H9 (cell line): Measurements from ENCODE around the gene GTF2F2. TPM values are rescaled to one million over a fixed set of nuclear protein-coding genes. Genes with fewer than 3 reads are reported as not detected.

Experiments used
- DNase-seq: peaks from one replicate; pipeline ENCODE4 v3.0.0-alpha.2; 2017
- H2AFZ ChIP-seq: one replicate; pipeline ENCODE4 v1.6.1; 2013; ENCODE audit warnings: mild to moderate bottlenecking, low read length, control low read depth, moderate library complexity
- H2AK5ac ChIP-seq: 2 replicates; pipeline ENCODE4 v1.6.1; 2013; ENCODE audit warnings: low read length, control low read depth, mixed read lengths; ENCODE audit not compliant: insufficient read length
- H2BK120ac ChIP-seq: one replicate; pipeline ENCODE4 v1.6.1; 2013; ENCODE audit warnings: low read depth, mild to moderate bottlenecking, low read length, control low read depth, inconsistent platforms; ENCODE audit not compliant: poor library complexity, severe bottlenecking
- H2BK12ac ChIP-seq: 2 replicates; pipeline ENCODE4 v1.6.1; 2013; ENCODE audit warnings: low read length, control low read depth, mixed read lengths, low read depth; ENCODE audit not compliant: insufficient read length
- H2BK15ac ChIP-seq: 2 replicates; pipeline ENCODE4 v1.6.1; 2013; ENCODE audit warnings: low read depth, low read length, control low read depth
- H2BK20ac ChIP-seq: one replicate; pipeline ENCODE4 v1.6.1; 2013; ENCODE audit warnings: low read depth, mild to moderate bottlenecking, low read length, control low read depth, inconsistent platforms; ENCODE audit not compliant: poor library complexity, severe bottlenecking
- H2BK5ac ChIP-seq: 2 replicates; pipeline ENCODE4 v1.6.1; 2013; ENCODE audit warnings: low read length, control low read depth, mixed read lengths; ENCODE audit not compliant: insufficient read length
- H3K14ac ChIP-seq: 2 replicates; pipeline ENCODE4 v1.6.1; 2013; ENCODE audit warnings: low read length, control low read depth; ENCODE audit not compliant: insufficient read depth
- H3K18ac ChIP-seq: 2 replicates; pipeline ENCODE4 v1.6.1; 2013; ENCODE audit warnings: low read depth, mild to moderate bottlenecking, mixed read lengths, low read length, control low read depth; ENCODE audit not compliant: insufficient read length
- H3K23ac ChIP-seq: 2 replicates; pipeline ENCODE4 v1.6.1; 2013; ENCODE audit warnings: low read length, control low read depth, mixed read lengths, low read depth; ENCODE audit not compliant: insufficient read length
- H3K23me2 ChIP-seq: 2 replicates; pipeline ENCODE4 v1.6.1; 2013; ENCODE audit warnings: low read depth, mild to moderate bottlenecking, mixed read lengths, low read length, control low read depth; ENCODE audit not compliant: insufficient read length, poor library complexity, severe bottlenecking
- H3K27ac ChIP-seq: 2 replicates; pipeline ENCODE4 v1.5.1; 2013; ENCODE audit warnings: low read length, control low read depth, mixed read lengths, low read depth; ENCODE audit not compliant: insufficient read length
- H3K27me3 ChIP-seq: 2 replicates; pipeline ENCODE4 v1.6.1; 2013; ENCODE audit warnings: low read length, control low read depth, inconsistent platforms; ENCODE audit not compliant: insufficient read depth
- H3K4ac ChIP-seq: 2 replicates; pipeline ENCODE4 v1.6.1; 2013; ENCODE audit warnings: low read depth, mild to moderate bottlenecking, control low read depth, inconsistent platforms, low read length, moderate library complexity
- H3K4me1 ChIP-seq: 2 replicates; pipeline ENCODE4 v1.6.1; 2013; ENCODE audit warnings: low read length, control low read depth, inconsistent platforms; ENCODE audit not compliant: insufficient read depth
- H3K4me2 ChIP-seq: 2 replicates; pipeline ENCODE4 v1.6.1; 2013; ENCODE audit warnings: low read length, control low read depth, mixed read lengths; ENCODE audit not compliant: insufficient read length, insufficient read depth
- H3K56ac ChIP-seq: 2 replicates; pipeline ENCODE4 v1.6.1; 2013; ENCODE audit warnings: low read depth, mild to moderate bottlenecking, mixed read lengths, low read length, control low read depth; ENCODE audit not compliant: insufficient read length
- H3K79me1 ChIP-seq: 2 replicates; pipeline ENCODE4 v1.6.1; 2013; ENCODE audit warnings: low read depth, mild to moderate bottlenecking, moderate library complexity, low read length, control low read depth, inconsistent platforms; ENCODE audit not compliant: insufficient read depth, poor library complexity, severe bottlenecking
- H3K79me2 ChIP-seq: 2 replicates; pipeline ENCODE4 v1.6.1; 2013; ENCODE audit warnings: low read length, control low read depth, inconsistent platforms; ENCODE audit not compliant: insufficient read depth
- H3K9ac ChIP-seq: 2 replicates; pipeline ENCODE4 v1.6.1; 2013; ENCODE audit warnings: low read length, control low read depth, mixed read lengths; ENCODE audit not compliant: insufficient read length; ENCODE audit errors: extremely low read depth
- H3K9me3 ChIP-seq: one replicate; pipeline ENCODE4 v1.6.1; 2013; ENCODE audit warnings: low read depth, low read length, inconsistent platforms; ENCODE audit not compliant: control insufficient read depth
- H3T11ph ChIP-seq: one replicate; pipeline ENCODE4 v1.6.1; 2013; ENCODE audit warnings: mild to moderate bottlenecking, low read length, control low read depth, inconsistent platforms
- H4K20me1 ChIP-seq: one replicate; pipeline ENCODE4 v1.6.1; 2013; ENCODE audit not compliant: control insufficient read depth, insufficient read length, insufficient read depth
- H4K5ac ChIP-seq: 2 replicates; pipeline ENCODE4 v1.6.1; 2013; ENCODE audit warnings: low read depth, mild to moderate bottlenecking, mixed read lengths, low read length, control low read depth; ENCODE audit not compliant: insufficient read length
- H4K8ac ChIP-seq: replicated peaks from 2 replicates; pipeline ENCODE4 v1.6.1; 2013; ENCODE audit warnings: low read length, control low read depth, mixed read lengths, low read depth; ENCODE audit not compliant: insufficient read length
- H4K91ac ChIP-seq: 2 replicates; pipeline ENCODE4 v1.6.1; 2013; ENCODE audit warnings: low read depth, mild to moderate bottlenecking, moderate library complexity, mixed read lengths, low read length, control low read depth; ENCODE audit not compliant: insufficient read length
- H3K27ac Mint-ChIP-seq, 3 experiments: 2 replicates in 2 of 3; 3 replicates in 1 of 3; pipeline ENCODE4 v1.8.0; 2020 to 2021; ENCODE audit warnings: mixed read lengths in 3 of 3, mild to moderate bottlenecking in 1 of 3, moderate library complexity in 1 of 3
- H3K27me3 Mint-ChIP-seq: 2 replicates; pipeline ENCODE4 v1.8.0; 2021; ENCODE audit warnings: low read depth, mild to moderate bottlenecking, moderate library complexity, mixed read lengths
- H3K36me3 Mint-ChIP-seq, 3 experiments: 2 replicates in 2 of 3; 3 replicates in 1 of 3; pipeline ENCODE4 v1.8.0; 2020 to 2021; ENCODE audit warnings: low read depth in 3 of 3, mixed read lengths in 3 of 3; ENCODE audit not compliant: insufficient read depth in 1 of 3
- H3K4me1 Mint-ChIP-seq, 2 experiments: 2 replicates each; pipeline ENCODE4 v1.8.0; 2020; ENCODE audit warnings: mixed read lengths in 2 of 2
- H3K4me3 Mint-ChIP-seq, 2 experiments: 2 replicates in 1 of 2; 3 replicates in 1 of 2; pipeline ENCODE4 v1.8.0; 2020 to 2021; ENCODE audit warnings: mild to moderate bottlenecking in 2 of 2, mixed read lengths in 2 of 2, moderate library complexity in 1 of 2
- H3K9me3 Mint-ChIP-seq, 2 experiments: 2 replicates in 1 of 2; 3 replicates in 1 of 2; pipeline ENCODE4 v1.8.0; 2020; ENCODE audit warnings: mild to moderate bottlenecking in 2 of 2, mixed read lengths in 2 of 2, moderate library complexity in 1 of 2
- WGBS: extraction: QIAGEN DNeasy Blood & Tissue Kit; methylation state at CpG from one replicate; pipeline ENCODE4 v1.1.7; 2013; ENCODE audit warnings: missing lambda C conversion rate, low lambda C conversion rate, mixed read lengths; ENCODE audit not compliant: insufficient read length; ENCODE audit errors: extremely low coverage; 5-methylcytosine and 5-hydroxymethylcytosine counted together
- total RNA-seq: library from RNA; stranded (reverse); gene quantifications from 2 replicates; pipeline ENCODE4 v1.2.1, GENCODE V29; 2021
- TF ChIP-seq, protein P1 (sequence below): fragments of 200-600 bp; sonication (generic); conservative IDR thresholded peaks from 3 replicates; pipeline ENCODE4 v1.8.0; 2021; ENCODE audit warnings: antibody characterized with exemption, mild to moderate bottlenecking

GTF2F2 gene
- total RNA-seq, 1 experiment from 2014 or later, result 29.6 TPM

DNA sequence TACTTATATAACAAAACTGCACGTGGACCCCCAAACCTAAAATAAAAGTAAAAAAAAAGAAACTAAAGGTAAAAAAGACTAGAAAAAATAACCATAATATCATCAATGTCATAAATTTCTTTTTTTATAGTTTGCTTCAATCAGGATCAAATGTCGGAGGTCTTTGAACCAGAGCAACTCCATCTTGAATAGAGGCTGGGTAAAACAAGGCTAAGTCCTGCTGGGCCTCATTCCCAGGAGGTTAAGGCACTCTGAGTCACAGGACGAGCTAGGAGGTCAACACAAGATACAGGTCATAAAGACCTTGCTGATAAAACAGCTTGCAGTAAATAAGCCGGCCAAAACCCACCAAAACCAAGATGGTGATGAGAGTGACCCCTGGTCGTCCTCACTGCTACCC is 196.7 kb downstream of the GTF2F2 start:
- Mint-ChIP-seq H3K9me3 (no peaks in the 10 kb centered on the region), H3K36me3 (no peaks in the 10 kb centered on the region; a peak in 2 of 7 replicates), H3K27me3 (peaks cover 2% of the 10 kb centered on the region), H3K4me3 (no peak overlapping the region), H3K4me1 (peaks cover 6 to 16% of the 10 kb centered on the region in 2 experiments), H3K27ac (no peak overlapping the region)
- TF ChIP-seq, protein P1, sequence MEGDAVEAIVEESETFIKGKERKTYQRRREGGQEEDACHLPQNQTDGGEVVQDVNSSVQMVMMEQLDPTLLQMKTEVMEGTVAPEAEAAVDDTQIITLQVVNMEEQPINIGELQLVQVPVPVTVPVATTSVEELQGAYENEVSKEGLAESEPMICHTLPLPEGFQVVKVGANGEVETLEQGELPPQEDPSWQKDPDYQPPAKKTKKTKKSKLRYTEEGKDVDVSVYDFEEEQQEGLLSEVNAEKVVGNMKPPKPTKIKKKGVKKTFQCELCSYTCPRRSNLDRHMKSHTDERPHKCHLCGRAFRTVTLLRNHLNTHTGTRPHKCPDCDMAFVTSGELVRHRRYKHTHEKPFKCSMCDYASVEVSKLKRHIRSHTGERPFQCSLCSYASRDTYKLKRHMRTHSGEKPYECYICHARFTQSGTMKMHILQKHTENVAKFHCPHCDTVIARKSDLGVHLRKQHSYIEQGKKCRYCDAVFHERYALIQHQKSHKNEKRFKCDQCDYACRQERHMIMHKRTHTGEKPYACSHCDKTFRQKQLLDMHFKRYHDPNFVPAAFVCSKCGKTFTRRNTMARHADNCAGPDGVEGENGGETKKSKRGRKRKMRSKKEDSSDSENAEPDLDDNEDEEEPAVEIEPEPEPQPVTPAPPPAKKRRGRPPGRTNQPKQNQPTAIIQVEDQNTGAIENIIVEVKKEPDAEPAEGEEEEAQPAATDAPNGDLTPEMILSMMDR, result no peak
- Histone ChIP-seq H3K79me2 (no peaks in the 10 kb centered on the region), H3K79me1 (no peaks in the 10 kb centered on the region), H2BK20ac (no peak overlapping the region), H2AK5ac (no peak overlapping the region), H3K27me3 (no peaks in the 10 kb centered on the region), H2BK120ac (no peak overlapping the region), H3T11ph (no peak overlapping the region), H4K8ac (no peak overlapping the region), H4K5ac (no peak overlapping the region), H3K56ac (no peak overlapping the region), H2AFZ (no peak overlapping the region), H2BK15ac (no peak overlapping the region), H3K4me1 (no peaks in the 10 kb centered on the region), H4K20me1 (no peaks in the 10 kb centered on the region), H3K4ac (no peak overlapping the region), H3K9ac (no peak overlapping the region), H3K23ac (no peak overlapping the region), H3K14ac (no peak overlapping the region), H2BK12ac (no peak overlapping the region), H2BK5ac (no peak overlapping the region), H3K9me3 (no peaks in the 10 kb centered on the region), H3K27ac (no peak overlapping the region), H4K91ac (no peak overlapping the region), H3K18ac (no peak overlapping the region), H3K4me2 (no peak overlapping the region), H3K23me2 (no peaks in the 10 kb centered on the region)
- DNase-seq, result no peak
- no CpG with 5 or more reads among the region's 5 CpGs for WGBS
